H9 (cell line): ENCODE results near the gene TAF1A. TPM values are rescaled to one million over a fixed set of nuclear protein-coding genes. Genes with fewer than 3 reads are reported as not detected.

Source experiments
- DNase-seq: peaks from one replicate; pipeline ENCODE4 v3.0.0-alpha.2; 2017
- H2AFZ ChIP-seq: one replicate; pipeline ENCODE4 v1.6.1; 2013; ENCODE audit warnings: mild to moderate bottlenecking, low read length, control low read depth, moderate library complexity
- H2AK5ac ChIP-seq: 2 replicates; pipeline ENCODE4 v1.6.1; 2013; ENCODE audit warnings: low read length, control low read depth, mixed read lengths; ENCODE audit not compliant: insufficient read length
- H2BK120ac ChIP-seq: one replicate; pipeline ENCODE4 v1.6.1; 2013; ENCODE audit warnings: low read depth, mild to moderate bottlenecking, low read length, control low read depth, inconsistent platforms; ENCODE audit not compliant: poor library complexity, severe bottlenecking
- H2BK12ac ChIP-seq: 2 replicates; pipeline ENCODE4 v1.6.1; 2013; ENCODE audit warnings: low read length, control low read depth, mixed read lengths, low read depth; ENCODE audit not compliant: insufficient read length
- H2BK15ac ChIP-seq: 2 replicates; pipeline ENCODE4 v1.6.1; 2013; ENCODE audit warnings: low read depth, low read length, control low read depth
- H2BK20ac ChIP-seq: one replicate; pipeline ENCODE4 v1.6.1; 2013; ENCODE audit warnings: low read depth, mild to moderate bottlenecking, low read length, control low read depth, inconsistent platforms; ENCODE audit not compliant: poor library complexity, severe bottlenecking
- H2BK5ac ChIP-seq: 2 replicates; pipeline ENCODE4 v1.6.1; 2013; ENCODE audit warnings: low read length, control low read depth, mixed read lengths; ENCODE audit not compliant: insufficient read length
- H3K14ac ChIP-seq: 2 replicates; pipeline ENCODE4 v1.6.1; 2013; ENCODE audit warnings: low read length, control low read depth; ENCODE audit not compliant: insufficient read depth
- H3K18ac ChIP-seq: 2 replicates; pipeline ENCODE4 v1.6.1; 2013; ENCODE audit warnings: low read depth, mild to moderate bottlenecking, mixed read lengths, low read length, control low read depth; ENCODE audit not compliant: insufficient read length
- H3K23ac ChIP-seq: 2 replicates; pipeline ENCODE4 v1.6.1; 2013; ENCODE audit warnings: low read length, control low read depth, mixed read lengths, low read depth; ENCODE audit not compliant: insufficient read length
- H3K23me2 ChIP-seq: 2 replicates; pipeline ENCODE4 v1.6.1; 2013; ENCODE audit warnings: low read depth, mild to moderate bottlenecking, mixed read lengths, low read length, control low read depth; ENCODE audit not compliant: insufficient read length, poor library complexity, severe bottlenecking
- H3K27ac ChIP-seq: 2 replicates; pipeline ENCODE4 v1.5.1; 2013; ENCODE audit warnings: low read length, control low read depth, mixed read lengths, low read depth; ENCODE audit not compliant: insufficient read length
- H3K27me3 ChIP-seq: 2 replicates; pipeline ENCODE4 v1.6.1; 2013; ENCODE audit warnings: low read length, control low read depth, inconsistent platforms; ENCODE audit not compliant: insufficient read depth
- H3K4ac ChIP-seq: 2 replicates; pipeline ENCODE4 v1.6.1; 2013; ENCODE audit warnings: low read depth, mild to moderate bottlenecking, control low read depth, inconsistent platforms, low read length, moderate library complexity
- H3K4me1 ChIP-seq: 2 replicates; pipeline ENCODE4 v1.6.1; 2013; ENCODE audit warnings: low read length, control low read depth, inconsistent platforms; ENCODE audit not compliant: insufficient read depth
- H3K4me2 ChIP-seq: 2 replicates; pipeline ENCODE4 v1.6.1; 2013; ENCODE audit warnings: low read length, control low read depth, mixed read lengths; ENCODE audit not compliant: insufficient read length, insufficient read depth
- H3K56ac ChIP-seq: 2 replicates; pipeline ENCODE4 v1.6.1; 2013; ENCODE audit warnings: low read depth, mild to moderate bottlenecking, mixed read lengths, low read length, control low read depth; ENCODE audit not compliant: insufficient read length
- H3K79me1 ChIP-seq: 2 replicates; pipeline ENCODE4 v1.6.1; 2013; ENCODE audit warnings: low read depth, mild to moderate bottlenecking, moderate library complexity, low read length, control low read depth, inconsistent platforms; ENCODE audit not compliant: insufficient read depth, poor library complexity, severe bottlenecking
- H3K79me2 ChIP-seq: 2 replicates; pipeline ENCODE4 v1.6.1; 2013; ENCODE audit warnings: low read length, control low read depth, inconsistent platforms; ENCODE audit not compliant: insufficient read depth
- H3K9ac ChIP-seq: 2 replicates; pipeline ENCODE4 v1.6.1; 2013; ENCODE audit warnings: low read length, control low read depth, mixed read lengths; ENCODE audit not compliant: insufficient read length; ENCODE audit errors: extremely low read depth
- H3K9me3 ChIP-seq: one replicate; pipeline ENCODE4 v1.6.1; 2013; ENCODE audit warnings: low read depth, low read length, inconsistent platforms; ENCODE audit not compliant: control insufficient read depth
- H3T11ph ChIP-seq: one replicate; pipeline ENCODE4 v1.6.1; 2013; ENCODE audit warnings: mild to moderate bottlenecking, low read length, control low read depth, inconsistent platforms
- H4K20me1 ChIP-seq: one replicate; pipeline ENCODE4 v1.6.1; 2013; ENCODE audit not compliant: control insufficient read depth, insufficient read length, insufficient read depth
- H4K5ac ChIP-seq: 2 replicates; pipeline ENCODE4 v1.6.1; 2013; ENCODE audit warnings: low read depth, mild to moderate bottlenecking, mixed read lengths, low read length, control low read depth; ENCODE audit not compliant: insufficient read length
- H4K8ac ChIP-seq: replicated peaks from 2 replicates; pipeline ENCODE4 v1.6.1; 2013; ENCODE audit warnings: low read length, control low read depth, mixed read lengths, low read depth; ENCODE audit not compliant: insufficient read length
- H4K91ac ChIP-seq: 2 replicates; pipeline ENCODE4 v1.6.1; 2013; ENCODE audit warnings: low read depth, mild to moderate bottlenecking, moderate library complexity, mixed read lengths, low read length, control low read depth; ENCODE audit not compliant: insufficient read length
- H3K27ac Mint-ChIP-seq, 3 experiments: 2 replicates in 2 of 3; 3 replicates in 1 of 3; pipeline ENCODE4 v1.8.0; 2020 to 2021; ENCODE audit warnings: mixed read lengths in 3 of 3, mild to moderate bottlenecking in 1 of 3, moderate library complexity in 1 of 3
- H3K27me3 Mint-ChIP-seq: 2 replicates; pipeline ENCODE4 v1.8.0; 2021; ENCODE audit warnings: low read depth, mild to moderate bottlenecking, moderate library complexity, mixed read lengths
- H3K36me3 Mint-ChIP-seq, 3 experiments: 2 replicates in 2 of 3; 3 replicates in 1 of 3; pipeline ENCODE4 v1.8.0; 2020 to 2021; ENCODE audit warnings: low read depth in 3 of 3, mixed read lengths in 3 of 3; ENCODE audit not compliant: insufficient read depth in 1 of 3
- H3K4me1 Mint-ChIP-seq, 2 experiments: 2 replicates each; pipeline ENCODE4 v1.8.0; 2020; ENCODE audit warnings: mixed read lengths in 2 of 2
- H3K4me3 Mint-ChIP-seq, 2 experiments: 2 replicates in 1 of 2; 3 replicates in 1 of 2; pipeline ENCODE4 v1.8.0; 2020 to 2021; ENCODE audit warnings: mild to moderate bottlenecking in 2 of 2, mixed read lengths in 2 of 2, moderate library complexity in 1 of 2
- H3K9me3 Mint-ChIP-seq, 2 experiments: 2 replicates in 1 of 2; 3 replicates in 1 of 2; pipeline ENCODE4 v1.8.0; 2020; ENCODE audit warnings: mild to moderate bottlenecking in 2 of 2, mixed read lengths in 2 of 2, moderate library complexity in 1 of 2
- WGBS: extraction: QIAGEN DNeasy Blood & Tissue Kit; methylation state at CpG from one replicate; pipeline ENCODE4 v1.1.7; 2013; ENCODE audit warnings: missing lambda C conversion rate, low lambda C conversion rate, mixed read lengths; ENCODE audit not compliant: insufficient read length; ENCODE audit errors: extremely low coverage; 5-methylcytosine and 5-hydroxymethylcytosine counted together
- total RNA-seq: library from RNA; stranded (reverse); gene quantifications from 2 replicates; pipeline ENCODE4 v1.2.1, GENCODE V29; 2021
- TF ChIP-seq, protein P1 (sequence below): fragments of 200-600 bp; sonication (generic); conservative IDR thresholded peaks from 3 replicates; pipeline ENCODE4 v1.8.0; 2021; ENCODE audit warnings: antibody characterized with exemption, mild to moderate bottlenecking

The TAF1A gene
- total RNA-seq, 1 experiment from 2014 or later, result 14.8 TPM

DNA sequence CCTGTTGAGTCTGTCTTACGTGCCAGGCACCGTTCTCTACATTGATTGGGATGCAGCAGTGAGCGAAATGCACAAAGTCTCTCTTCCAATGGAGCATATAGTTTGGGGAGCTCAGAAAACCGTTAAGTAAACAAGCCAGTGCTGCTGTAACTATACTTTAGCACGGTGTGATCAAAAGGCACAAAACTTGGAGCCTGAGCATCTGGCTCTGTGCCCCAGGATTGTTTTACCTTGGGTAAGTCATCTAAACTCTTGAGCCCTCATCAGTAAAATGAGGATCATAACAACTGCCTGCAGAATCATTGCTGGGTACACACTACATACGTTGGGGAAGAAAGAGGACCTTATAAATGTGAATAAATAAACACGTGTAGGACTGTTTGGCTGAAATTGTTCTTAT lies 43.6 kb downstream of the TAF1A start:
- no peak overlapping the region for H3K9ac ChIP-seq
- no CpG with 5 or more reads among the region's 7 CpGs for WGBS
- no peak overlapping the region for H2BK12ac ChIP-seq
- no peaks in the 10 kb centered on the region for H3K79me1 ChIP-seq
- no peak overlapping the region for H4K8ac ChIP-seq
- H3K4me1 Mint-ChIP-seq, result peaks cover 9 to 12% of the 10 kb centered on the region in 2 experiments; a peak in 3 of 4 replicates
- H3K9me3 ChIP-seq, result no peaks in the 10 kb centered on the region
- no peak overlapping the region for H3K23ac ChIP-seq
- no peak overlapping the region for H2AK5ac ChIP-seq
- no peak overlapping the region for H2BK5ac ChIP-seq
- H3K36me3 Mint-ChIP-seq, result no peaks in the 10 kb centered on the region
- no peak overlapping the region for H2BK20ac ChIP-seq
- DNase-seq, result no peak
- no peaks in the 10 kb centered on the region for H3K9me3 Mint-ChIP-seq
- no peak overlapping the region for H2AFZ ChIP-seq
- no peaks in the 10 kb centered on the region for H3K79me2 ChIP-seq
- TF ChIP-seq, protein P1, sequence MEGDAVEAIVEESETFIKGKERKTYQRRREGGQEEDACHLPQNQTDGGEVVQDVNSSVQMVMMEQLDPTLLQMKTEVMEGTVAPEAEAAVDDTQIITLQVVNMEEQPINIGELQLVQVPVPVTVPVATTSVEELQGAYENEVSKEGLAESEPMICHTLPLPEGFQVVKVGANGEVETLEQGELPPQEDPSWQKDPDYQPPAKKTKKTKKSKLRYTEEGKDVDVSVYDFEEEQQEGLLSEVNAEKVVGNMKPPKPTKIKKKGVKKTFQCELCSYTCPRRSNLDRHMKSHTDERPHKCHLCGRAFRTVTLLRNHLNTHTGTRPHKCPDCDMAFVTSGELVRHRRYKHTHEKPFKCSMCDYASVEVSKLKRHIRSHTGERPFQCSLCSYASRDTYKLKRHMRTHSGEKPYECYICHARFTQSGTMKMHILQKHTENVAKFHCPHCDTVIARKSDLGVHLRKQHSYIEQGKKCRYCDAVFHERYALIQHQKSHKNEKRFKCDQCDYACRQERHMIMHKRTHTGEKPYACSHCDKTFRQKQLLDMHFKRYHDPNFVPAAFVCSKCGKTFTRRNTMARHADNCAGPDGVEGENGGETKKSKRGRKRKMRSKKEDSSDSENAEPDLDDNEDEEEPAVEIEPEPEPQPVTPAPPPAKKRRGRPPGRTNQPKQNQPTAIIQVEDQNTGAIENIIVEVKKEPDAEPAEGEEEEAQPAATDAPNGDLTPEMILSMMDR, result no peak
- no peak overlapping the region for H3T11ph ChIP-seq
- H3K4me2 ChIP-seq, result no peak overlapping the region
- no peak overlapping the region for H3K4ac ChIP-seq
- no peak overlapping the region for H3K18ac ChIP-seq
- no peaks in the 10 kb centered on the region for H4K20me1 ChIP-seq
- H3K14ac ChIP-seq, result no peak overlapping the region
- H2BK15ac ChIP-seq, result no peak overlapping the region
- no peak overlapping the region for H3K56ac ChIP-seq
- no peak overlapping the region for H2BK120ac ChIP-seq
- no peak overlapping the region for H3K27ac Mint-ChIP-seq
- no peaks in the 10 kb centered on the region; the same call in 1 of the 2 replicates for H3K27me3 Mint-ChIP-seq
- H3K23me2 ChIP-seq, result no peaks in the 10 kb centered on the region
- H4K5ac ChIP-seq, result no peak overlapping the region
- H3K4me1 ChIP-seq, result no peaks in the 10 kb centered on the region
- H3K27ac ChIP-seq, result no peak overlapping the region
- no peak overlapping the region for H4K91ac ChIP-seq
- H3K4me3 Mint-ChIP-seq, result no peak overlapping the region
- H3K27me3 ChIP-seq, result no peaks in the 10 kb centered on the region; the same call in 1 of the 2 replicates
